ENCODE results near the gene DCAF8L2. TPM values are rescaled to one million over a fixed set of nuclear protein-coding genes. Genes with fewer than 3 reads are reported as not detected.

The DCAF8L2 gene
- total RNA-seq, 2 experiments from 2014 or later, result not detected

Other genes starting within 250 kb of the DCAF8L2 start
- gene PPP4R3C, start 127.0 kb upstream of the DCAF8L2 start, total RNA-seq, result not detected
- gene MAGEB10, start 217.6 kb downstream of the DCAF8L2 start, total RNA-seq, result not detected

All from activated naive CD8-positive, alpha-beta T cell treated with anti-CD3 and anti-CD28 coated beads, Interleukin-2, amount 10 ng/mL, durations not matched to agents 7 days and 5 days (primary cell).